Measurements from ENCODE around the gene VASP. TPM values are rescaled to one million over a fixed set of nuclear protein-coding genes. Genes with fewer than 3 reads are reported as not detected.

Gene VASP
- total RNA-seq, 6 experiments from 2014 or later: 179 to 199 (median 185) TPM

GRCh38 chr19:45500918-45501729 is 6.2 kb upstream of the VASP start:
- Mint-ChIP-seq H3K9me3 (no peaks in the 10 kb centered on the region), H3K27ac (no peak overlapping the region), H3K36me3 (ENCODE audit: low read depth) (no peaks in the 10 kb centered on the region), H3K27me3 (ENCODE audit: insufficient read depth) (peaks cover 9% of the 10 kb centered on the region), H3K4me1 (ENCODE audit: low read depth) (peaks cover 42% of the 10 kb centered on the region), H3K4me3 (no peak overlapping the region)
- DNase-seq: no peak
- no peak for TF ChIP-seq CTCF (IDR thresholded peaks at IDR 0.05)

- no peak for DNase-seq
- no peaks in the 10 kb centered on the region for H3K9me3 Mint-ChIP-seq
- TF ChIP-seq CTCF (IDR thresholded peaks at IDR 0.05): no peak
Observed at GRCh38 chr19:45501730-45502014, 5.6 kb upstream of the VASP start.

GRCh38 chr19:45502111-45502510 is 5.2 kb upstream of the VASP start:
- no peaks in the 10 kb centered on the region for H3K9me3 Mint-ChIP-seq
- no peak overlapping the region for H3K27ac Mint-ChIP-seq
- TF ChIP-seq CTCF (IDR thresholded peaks at IDR 0.05): no peak
- no peaks in the 10 kb centered on the region for H3K36me3 Mint-ChIP-seq (ENCODE audit: low read depth)
- DNase-seq: no peak
- H3K4me3 Mint-ChIP-seq: no peak overlapping the region
- peaks cover 41% of the 10 kb centered on the region for H3K4me1 Mint-ChIP-seq (ENCODE audit: low read depth)
- peaks cover 9% of the 10 kb centered on the region for H3K27me3 Mint-ChIP-seq (ENCODE audit: insufficient read depth)

More at GRCh38 chr19:45501730-45502014, 5.6 kb upstream of the VASP start:
- Mint-ChIP-seq H3K4me3 (no peak overlapping the region), H3K27me3 (ENCODE audit: insufficient read depth) (peaks cover 9% of the 10 kb centered on the region), H3K4me1 (ENCODE audit: low read depth) (peaks cover 44% of the 10 kb centered on the region), H3K36me3 (ENCODE audit: low read depth) (no peaks in the 10 kb centered on the region), H3K27ac (no peak overlapping the region)

GRCh38 chr19:45503909-45504308 is 3.4 kb upstream of the VASP start:
- Mint-ChIP-seq H3K36me3 (ENCODE audit: low read depth) (peaks cover 1% of the 10 kb centered on the region), H3K27me3 (ENCODE audit: insufficient read depth) (peaks cover 3% of the 10 kb centered on the region), H3K9me3 (no peaks in the 10 kb centered on the region), H3K4me3 (no peak overlapping the region), H3K4me1 (ENCODE audit: low read depth) (peaks cover 30% of the 10 kb centered on the region), H3K27ac (no peak overlapping the region)
- DNase-seq: no peak
- no peak for TF ChIP-seq CTCF (IDR thresholded peaks at IDR 0.05)

- Mint-ChIP-seq H3K4me3 (peak overlapping the region; percentile 82), H3K36me3 (ENCODE audit: low read depth) (peaks cover 11% of the 10 kb centered on the region), H3K27ac (peak overlapping the region; percentile 89), H3K4me1 (ENCODE audit: low read depth) (peaks cover 34% of the 10 kb centered on the region), H3K27me3 (ENCODE audit: insufficient read depth) (no peaks in the 10 kb centered on the region; the same call in 1 of the 2 replicates), H3K9me3 (no peaks in the 10 kb centered on the region)
- no peak for TF ChIP-seq CTCF (IDR thresholded peaks at IDR 0.05)
- peak; percentile 43 for DNase-seq
Observed at GRCh38 chr19:45505151-45505995, 1.9 kb upstream of the VASP start.
